ENCODE results near the gene ADAD2. TPM values are rescaled to one million over a fixed set of nuclear protein-coding genes. Genes with fewer than 3 reads are reported as not detected.

ADAD2 gene
- total RNA-seq, 1 donor from 2014 or later = not detected

- no peak for DNase-seq (ENCODE audit: extremely low spot score, unreplicated experiment)
- Mint-ChIP-seq H3K27me3 (ENCODE audit: unreplicated experiment) (no peaks in the 10 kb centered on the region), H3K4me3 (ENCODE audit: unreplicated experiment) (no peak overlapping the region), H3K36me3 (ENCODE audit: unreplicated experiment) (peaks cover 4% of the 10 kb centered on the region), H3K9me3 (ENCODE audit: unreplicated experiment) (no peaks in the 10 kb centered on the region), H3K27ac (ENCODE audit: unreplicated experiment) (peak overlapping the region; percentile 76), H3K4me1 (ENCODE audit: unreplicated experiment) (peaks cover 39% of the 10 kb centered on the region)
- TF ChIP-seq CTCF (IDR thresholded peaks at IDR 0.05) = no peak
These were observed 14.5 kb upstream of the ADAD2 start for GRCh38 chr16:84176192-84177053.

GRCh38 chr16:84177741-84178073 lies 13.2 kb upstream of the ADAD2 start:
- Mint-ChIP-seq H3K27ac (ENCODE audit: unreplicated experiment) (peak overlapping the region; percentile 76), H3K9me3 (ENCODE audit: unreplicated experiment) (no peaks in the 10 kb centered on the region), H3K4me1 (ENCODE audit: unreplicated experiment) (peaks cover 39% of the 10 kb centered on the region), H3K36me3 (ENCODE audit: unreplicated experiment) (peaks cover 8% of the 10 kb centered on the region), H3K4me3 (ENCODE audit: unreplicated experiment) (no peak overlapping the region), H3K27me3 (ENCODE audit: unreplicated experiment) (no peaks in the 10 kb centered on the region)
- DNase-seq (ENCODE audit: extremely low spot score, unreplicated experiment) = no peak
- no peak for TF ChIP-seq CTCF (IDR thresholded peaks at IDR 0.05)

- H3K27ac Mint-ChIP-seq (ENCODE audit: unreplicated experiment) = peak overlapping the region; percentile 76
- H3K27me3 Mint-ChIP-seq (ENCODE audit: unreplicated experiment) = no peaks in the 10 kb centered on the region
- no peaks in the 10 kb centered on the region for H3K9me3 Mint-ChIP-seq (ENCODE audit: unreplicated experiment)
- TF ChIP-seq CTCF (IDR thresholded peaks at IDR 0.05) = no peak
- H3K4me3 Mint-ChIP-seq (ENCODE audit: unreplicated experiment) = no peak overlapping the region
- peaks cover 39% of the 10 kb centered on the region for H3K4me1 Mint-ChIP-seq (ENCODE audit: unreplicated experiment)
- peaks cover 12% of the 10 kb centered on the region for H3K36me3 Mint-ChIP-seq (ENCODE audit: unreplicated experiment)
- DNase-seq (ENCODE audit: extremely low spot score, unreplicated experiment) = no peak
These were observed 12.7 kb upstream of the ADAD2 start for GRCh38 chr16:84178146-84178765.

GRCh38 chr16:84178892-84179611 lies 11.9 kb upstream of the ADAD2 start:
- Mint-ChIP-seq H3K4me3 (ENCODE audit: unreplicated experiment) (no peak overlapping the region), H3K4me1 (ENCODE audit: unreplicated experiment) (peaks cover 39% of the 10 kb centered on the region), H3K27ac (ENCODE audit: unreplicated experiment) (no peak overlapping the region), H3K36me3 (ENCODE audit: unreplicated experiment) (peaks cover 14% of the 10 kb centered on the region), H3K9me3 (ENCODE audit: unreplicated experiment) (no peaks in the 10 kb centered on the region), H3K27me3 (ENCODE audit: unreplicated experiment) (no peaks in the 10 kb centered on the region)
- DNase-seq (ENCODE audit: extremely low spot score, unreplicated experiment) = no peak
- TF ChIP-seq CTCF (IDR thresholded peaks at IDR 0.05) = no peak

Measured in osteocyte (in vitro differentiated cells).